A549 (cell line): Measurements from ENCODE around the gene ALDH1A2.

Experiments used
- BHLHE40 ChIP-seq: IDR thresholded peaks from 2 replicates; pipeline ENCODE4 v1.6.1; 2012; ENCODE audit warnings: low read depth, low read length, inconsistent platforms
- CBX8 ChIP-seq: fragments of 200-600 bp; sonication (generic); IDR thresholded peaks from 2 replicates; pipeline ENCODE4 v1.6.1; 2016
- CEBPB ChIP-seq, 2 experiments: fragments of >200 bp in 1 of 2; sonication (Bioruptor Twin) in 1 of 2; formaldehyde crosslinking in 1 of 2; IDR thresholded peaks; 2 replicates each; pipeline ENCODE4 v1.6.1; 2012 to 2016
- CHD2 ChIP-seq: fragments of 150-350 bp; IDR thresholded peaks from 2 replicates; pipeline ENCODE4 v1.6.1; 2014; ENCODE audit warnings: low read length; ENCODE audit not compliant: partially characterized antibody
- CTCF ChIP-seq: fragments of >200 bp; sonication (Bioruptor Twin); formaldehyde crosslinking; IDR thresholded peaks from 3 replicates; pipeline ENCODE4 v1.5.1; 2016
- EP300 ChIP-seq, 2 experiments: fragments of >200 bp; sonication (Bioruptor Twin); formaldehyde crosslinking; IDR thresholded peaks; 2 replicates in 1 of 2; 3 replicates in 1 of 2; pipeline ENCODE4 v1.6.1; 2016 to 2017
- MAFK ChIP-seq: fragments of 450-650 bp; IDR thresholded peaks from 2 replicates; pipeline ENCODE4 v1.6.1; 2014; ENCODE audit not compliant: partially characterized antibody
- POLR2A ChIP-seq: IDR thresholded peaks from 2 replicates; pipeline ENCODE4 v1.6.1; 2012; ENCODE audit warnings: mild to moderate bottlenecking, low read length
- RNF2 ChIP-seq: fragments of 200-600 bp; sonication (generic); IDR thresholded peaks from 2 replicates; pipeline ENCODE4 v1.6.1; 2016; ENCODE audit warnings: low read depth, mild to moderate bottlenecking, antibody characterized with exemption, moderate library complexity, borderline replicate concordance
- SREBF2 ChIP-seq: fragments of 450-650 bp; IDR thresholded peaks from 2 replicates; pipeline ENCODE4 v1.6.1; 2014; ENCODE audit warnings: mild to moderate bottlenecking, moderate library complexity
- ZFP36 ChIP-seq: fragments of 450-650 bp; IDR thresholded peaks from 2 replicates; pipeline ENCODE4 v1.6.1; 2014; ENCODE audit warnings: borderline replicate concordance; ENCODE audit not compliant: partially characterized antibody

- TF ChIP-seq CBX8 = no peak
- TF ChIP-seq CTCF = no peak
- TF ChIP-seq EP300 (IDR thresholded peaks at IDR 0.05) = no peak
- no peak for TF ChIP-seq CHD2
- TF ChIP-seq CEBPB (IDR thresholded peaks at IDR 0.05) = no peak
- no peak for TF ChIP-seq MAFK
- TF ChIP-seq POLR2A = no peak
- no peak for TF ChIP-seq BHLHE40
- no peak for TF ChIP-seq ZFP36
- TF ChIP-seq SREBF2 = no peak
- TF ChIP-seq RNF2 = no peak
These were observed 45.8 kb downstream of the ALDH1A2 start for GRCh38 chr15:58019503-58020376.
